Fibroblast of lung (primary cell): ENCODE results near the gene LRP5. TPM values are rescaled to one million over a fixed set of nuclear protein-coding genes. Genes with fewer than 3 reads are reported as not detected.

Source experiments
- DNase-seq, 2 donors: peaks; one replicate each; pipeline versions ENCODE4 v3.0.0 to v3.0.0-alpha.2; 2010; ENCODE audit warnings: low read depth in 2 of 2
- H2AFZ ChIP-seq: 2 replicates; pipeline ENCODE4 v1.5.1; 2012; ENCODE audit warnings: low read length, control low read depth, inconsistent platforms
- H3K27ac ChIP-seq: 2 replicates; pipeline ENCODE4 v1.5.1; 2011; ENCODE audit warnings: low read length, control low read depth; ENCODE audit not compliant: insufficient read depth
- H3K27me3 ChIP-seq: 2 replicates; pipeline ENCODE4 v1.5.1; 2011; ENCODE audit warnings: mild to moderate bottlenecking, low read length; ENCODE audit not compliant: control insufficient read depth, insufficient read depth
- H3K36me3 ChIP-seq: 2 replicates; pipeline ENCODE4 v1.5.1; 2011; ENCODE audit warnings: low read length; ENCODE audit not compliant: control insufficient read depth, insufficient read depth
- H3K4me1 ChIP-seq: 2 replicates; pipeline ENCODE4 v1.5.1; 2011; ENCODE audit warnings: low read length; ENCODE audit not compliant: control insufficient read depth, insufficient read depth; ENCODE audit errors: extremely low read depth
- H3K4me2 ChIP-seq: 2 replicates; pipeline ENCODE4 v1.5.1; 2011; ENCODE audit warnings: low read length, control low read depth; ENCODE audit not compliant: insufficient read depth; ENCODE audit errors: extremely low read depth
- H3K4me3 ChIP-seq, 4 experiments: fragments of 200-600 bp in 1 of 4; sonication (generic) in 1 of 4; replicated peaks in 1 of 4; 2 replicates each; pipeline ENCODE4 v1.5.1; 2011 to 2016; ENCODE audit warnings: low read length in 4 of 4, low read depth in 3 of 4, mild to moderate bottlenecking in 3 of 4, control low read depth in 2 of 4, inconsistent platforms in 1 of 4, mixed read lengths in 1 of 4; ENCODE audit not compliant: insufficient read depth in 1 of 4; ENCODE audit errors: control extremely low read depth in 1 of 4
- H3K79me2 ChIP-seq: 2 replicates; pipeline ENCODE4 v1.5.1; 2012; ENCODE audit warnings: mild to moderate bottlenecking, low read length, inconsistent platforms; ENCODE audit not compliant: control insufficient read depth, insufficient read depth
- H3K9ac ChIP-seq: 2 replicates; pipeline ENCODE4 v1.5.1; 2011; ENCODE audit warnings: mild to moderate bottlenecking, low read length, control low read depth; ENCODE audit not compliant: insufficient read depth
- H3K9me3 ChIP-seq: 2 replicates; pipeline ENCODE4 v1.5.1; 2012; ENCODE audit warnings: low read depth, low read length; ENCODE audit not compliant: control insufficient read depth, insufficient read depth
- H4K20me1 ChIP-seq: 2 replicates; pipeline ENCODE4 v1.5.1; 2011; ENCODE audit warnings: low read length; ENCODE audit not compliant: control insufficient read depth, insufficient read depth; ENCODE audit errors: extremely low read depth
- CTCF ChIP-seq, 2 donors: IDR thresholded peaks in 1 of 2; conservative IDR thresholded peaks in 1 of 2; 1 replicate in 1 of 2; 2 replicates in 1 of 2; pipeline ENCODE4 v1.5.1; 2011 to 2012; ENCODE audit warnings: low read length in 2 of 2, control low read depth in 1 of 2, inconsistent platforms in 1 of 2, low read depth in 1 of 2, mild to moderate bottlenecking in 1 of 2
- EZH2 ChIP-seq: IDR thresholded peaks from 2 replicates; pipeline ENCODE4 v1.5.1; 2012; ENCODE audit warnings: low read length, control low read depth, mild to moderate bottlenecking; ENCODE audit errors: missing control alignments
- polyA plus RNA-seq, 2 donors: library from polyadenylated mRNA; depleted of rRNA in 1 of 2; stranded (reverse) in 1 of 2; unstranded in 1 of 2; fragments of >200 nt; gene quantifications; 2 replicates each; pipeline ENCODE4 v1.2.1, GENCODE V29; 2011 to 2012; ENCODE audit warnings: missing spikeins in 1 of 2
- total RNA-seq: library from RNA; depleted of rRNA; stranded (reverse); fragments of >200 nt; gene quantifications from 2 replicates; pipeline ENCODE4 v1.2.1, GENCODE V29; 2014

The LRP5 gene
- total and polyA plus RNA-seq, 2 donors (not counting 1 experiment from before 2014, with no cell fraction given), result 3.8 to 22.0 TPM

DNA sequence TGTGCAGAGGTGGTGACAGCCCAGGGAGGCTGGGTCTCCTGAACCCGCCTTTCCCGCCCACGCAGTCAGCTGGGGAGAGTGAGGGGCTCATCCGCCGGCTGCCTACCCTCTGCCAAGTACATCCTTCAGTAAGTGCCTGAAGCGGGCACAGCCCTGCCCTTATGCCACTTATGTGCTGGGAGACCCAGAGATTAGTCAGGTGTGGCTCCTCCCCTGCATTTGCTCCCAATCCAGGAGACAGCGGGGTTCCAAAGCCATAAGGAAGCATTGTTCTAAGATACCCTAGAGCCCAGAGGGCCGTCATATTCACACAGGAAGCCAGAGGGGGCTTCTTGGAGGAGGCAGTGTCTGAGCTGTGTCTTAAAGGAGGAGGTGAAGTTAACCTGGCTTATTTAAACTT, 142.4 kb downstream of the LRP5 start:
- H3K4me1 ChIP-seq, result no peaks in the 10 kb centered on the region
- no peaks in the 10 kb centered on the region for H3K36me3 ChIP-seq
- H3K9me3 ChIP-seq, result no peaks in the 10 kb centered on the region
- no peak overlapping the region for H3K9ac ChIP-seq
- no peak overlapping the region for H3K4me3 ChIP-seq
- H3K27ac ChIP-seq, result no peak overlapping the region
- no peak overlapping the region for H2AFZ ChIP-seq
- H3K79me2 ChIP-seq, result no peaks in the 10 kb centered on the region
- H4K20me1 ChIP-seq, result no peaks in the 10 kb centered on the region
- H3K27me3 ChIP-seq, result no peaks in the 10 kb centered on the region
- DNase-seq, result no peak
- H3K4me2 ChIP-seq, result no peak overlapping the region
- no peak for TF ChIP-seq CTCF (conservative IDR thresholded peaks at IDR 0.05 in 1 of 2, IDR thresholded peaks at IDR 0.05 in 1 of 2; ENCODE audit: low read depth in 1 of 2, low read length in 2 of 2)
- TF ChIP-seq EZH2, result no peak

DNA sequence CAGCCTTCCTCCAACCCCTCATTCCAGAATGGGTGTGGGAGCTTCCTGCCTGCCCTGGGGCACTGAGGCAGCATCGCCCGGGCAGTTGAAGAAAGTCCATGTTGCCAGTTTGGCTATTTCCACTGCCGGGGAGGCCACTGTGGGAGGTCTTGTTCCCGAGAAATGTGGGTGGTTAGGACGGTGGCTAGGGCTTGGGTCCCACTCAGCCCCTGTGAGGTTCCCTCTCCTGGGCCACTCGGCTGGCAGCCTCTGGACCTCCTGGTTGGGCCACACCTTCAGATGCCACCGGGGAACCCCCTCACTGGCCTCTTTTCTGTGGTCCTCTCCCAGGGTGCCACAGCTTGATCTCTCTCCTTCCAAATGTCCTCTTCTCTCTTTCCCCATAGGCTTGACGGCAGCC, 143.1 kb downstream of the LRP5 start:
- no peak overlapping the region for H3K4me2 ChIP-seq
- no peak overlapping the region for H3K4me3 ChIP-seq
- H3K36me3 ChIP-seq, result no peaks in the 10 kb centered on the region
- no peaks in the 10 kb centered on the region for H3K79me2 ChIP-seq
- no peak for DNase-seq
- H4K20me1 ChIP-seq, result no peaks in the 10 kb centered on the region
- TF ChIP-seq EZH2 (no peak), CTCF (conservative IDR thresholded peaks at IDR 0.05 in 1 of 2, IDR thresholded peaks at IDR 0.05 in 1 of 2; ENCODE audit: low read depth in 1 of 2, low read length in 2 of 2) (no peak)
- H3K9me3 ChIP-seq, result no peaks in the 10 kb centered on the region
- H2AFZ ChIP-seq, result no peak overlapping the region
- H3K27ac ChIP-seq, result no peak overlapping the region
- H3K4me1 ChIP-seq, result no peaks in the 10 kb centered on the region
- H3K9ac ChIP-seq, result no peak overlapping the region
- no peaks in the 10 kb centered on the region for H3K27me3 ChIP-seq

GRCh38 chr11:68457216-68457897, 145.0 kb downstream of the LRP5 start:
- Histone ChIP-seq H3K4me1 (no peaks in the 10 kb centered on the region), H3K36me3 (no peaks in the 10 kb centered on the region), H3K9me3 (no peaks in the 10 kb centered on the region), H3K27me3 (no peaks in the 10 kb centered on the region), H2AFZ (no peak overlapping the region), H3K4me3 (no peak overlapping the region), H3K9ac (no peak overlapping the region), H3K27ac (no peak overlapping the region), H3K4me2 (no peak overlapping the region), H4K20me1 (no peaks in the 10 kb centered on the region), H3K79me2 (peaks cover 16% of the 10 kb centered on the region)
- DNase-seq, result no peak
- TF ChIP-seq EZH2 (no peak), CTCF (conservative IDR thresholded peaks at IDR 0.05 in 1 of 2, IDR thresholded peaks at IDR 0.05 in 1 of 2; ENCODE audit: low read depth in 1 of 2, low read length in 2 of 2) (no peak)
